ENCODE measurements around the gene AGBL3. TPM values are rescaled to one million over a fixed set of nuclear protein-coding genes. Genes with fewer than 3 reads are reported as not detected.

The AGBL3 gene
- total and polyA plus RNA-seq, 4 donors, result 0.67 to 3.1 (median 1.8) TPM

GRCh38 chr7:134943785-134944400, 42.4 kb upstream of the AGBL3 start:
- no peak overlapping the region for H3K27ac ChIP-seq (ENCODE audit: low read depth in 1 of 2, low read length in 2 of 2)
- H3K4me3 ChIP-seq (ENCODE audit: low read depth in 1 of 3, low read length in 3 of 3), result no peak overlapping the region
- peaks cover 6 to 18% (median 16%) of the 10 kb centered on the region in 4 donors for H3K4me1 ChIP-seq (ENCODE audit: control insufficient read depth in 4 of 4, insufficient read depth in 4 of 4, low read length in 3 of 4)
- no peak for DNase-seq (ENCODE audit: low spot score)
- TF ChIP-seq YY1 (IDR thresholded peaks at IDR 0.05), result no peak
- no peak for TF ChIP-seq HNF4A (conservative IDR thresholded peaks at IDR 0.05)
- no peak for TF ChIP-seq HNF4G (IDR thresholded peaks at IDR 0.05)
- no peak for TF ChIP-seq REST (IDR thresholded peaks at IDR 0.05)
- no peak for TF ChIP-seq NR2F2 (IDR thresholded peaks at IDR 0.05)
- TF ChIP-seq RXRA (IDR thresholded peaks at IDR 0.05), result no peak
- no peak for TF ChIP-seq TAF1 (conservative IDR thresholded peaks at IDR 0.05)
- no peak for TF ChIP-seq ATF3 (IDR thresholded peaks at IDR 0.05)
- peak; percentile 75 for TF ChIP-seq RAD21 (IDR thresholded peaks at IDR 0.05)
- TF ChIP-seq MAX (IDR thresholded peaks at IDR 0.05), result no peak
- TF ChIP-seq, protein P1, sequence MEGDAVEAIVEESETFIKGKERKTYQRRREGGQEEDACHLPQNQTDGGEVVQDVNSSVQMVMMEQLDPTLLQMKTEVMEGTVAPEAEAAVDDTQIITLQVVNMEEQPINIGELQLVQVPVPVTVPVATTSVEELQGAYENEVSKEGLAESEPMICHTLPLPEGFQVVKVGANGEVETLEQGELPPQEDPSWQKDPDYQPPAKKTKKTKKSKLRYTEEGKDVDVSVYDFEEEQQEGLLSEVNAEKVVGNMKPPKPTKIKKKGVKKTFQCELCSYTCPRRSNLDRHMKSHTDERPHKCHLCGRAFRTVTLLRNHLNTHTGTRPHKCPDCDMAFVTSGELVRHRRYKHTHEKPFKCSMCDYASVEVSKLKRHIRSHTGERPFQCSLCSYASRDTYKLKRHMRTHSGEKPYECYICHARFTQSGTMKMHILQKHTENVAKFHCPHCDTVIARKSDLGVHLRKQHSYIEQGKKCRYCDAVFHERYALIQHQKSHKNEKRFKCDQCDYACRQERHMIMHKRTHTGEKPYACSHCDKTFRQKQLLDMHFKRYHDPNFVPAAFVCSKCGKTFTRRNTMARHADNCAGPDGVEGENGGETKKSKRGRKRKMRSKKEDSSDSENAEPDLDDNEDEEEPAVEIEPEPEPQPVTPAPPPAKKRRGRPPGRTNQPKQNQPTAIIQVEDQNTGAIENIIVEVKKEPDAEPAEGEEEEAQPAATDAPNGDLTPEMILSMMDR (IDR thresholded peaks at IDR 0.05; ENCODE audit: low read depth, low read length, missing input control), result peak; percentile 32
- no peak for TF ChIP-seq FOXA2 (IDR thresholded peaks at IDR 0.05)
- TF ChIP-seq, protein P2, sequence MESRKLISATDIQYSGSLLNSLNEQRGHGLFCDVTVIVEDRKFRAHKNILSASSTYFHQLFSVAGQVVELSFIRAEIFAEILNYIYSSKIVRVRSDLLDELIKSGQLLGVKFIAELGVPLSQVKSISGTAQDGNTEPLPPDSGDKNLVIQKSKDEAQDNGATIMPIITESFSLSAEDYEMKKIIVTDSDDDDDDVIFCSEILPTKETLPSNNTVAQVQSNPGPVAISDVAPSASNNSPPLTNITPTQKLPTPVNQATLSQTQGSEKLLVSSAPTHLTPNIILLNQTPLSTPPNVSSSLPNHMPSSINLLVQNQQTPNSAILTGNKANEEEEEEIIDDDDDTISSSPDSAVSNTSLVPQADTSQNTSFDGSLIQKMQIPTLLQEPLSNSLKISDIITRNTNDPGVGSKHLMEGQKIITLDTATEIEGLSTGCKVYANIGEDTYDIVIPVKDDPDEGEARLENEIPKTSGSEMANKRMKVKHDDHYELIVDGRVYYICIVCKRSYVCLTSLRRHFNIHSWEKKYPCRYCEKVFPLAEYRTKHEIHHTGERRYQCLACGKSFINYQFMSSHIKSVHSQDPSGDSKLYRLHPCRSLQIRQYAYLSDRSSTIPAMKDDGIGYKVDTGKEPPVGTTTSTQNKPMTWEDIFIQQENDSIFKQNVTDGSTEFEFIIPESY (IDR thresholded peaks at IDR 0.05), result no peak
- H3K36me3 ChIP-seq (ENCODE audit: control insufficient read depth in 4 of 4, insufficient read depth in 3 of 4, low read depth in 1 of 4, low read length in 3 of 4), result peaks cover 3 to 17% (median 11%) of the 10 kb centered on the region in 4 donors
- no peaks in the 10 kb centered on the region for H3K9me3 ChIP-seq (ENCODE audit: control insufficient read depth in 4 of 4, low read length in 3 of 4)
- H3K27me3 ChIP-seq (ENCODE audit: control insufficient read depth in 4 of 4, insufficient read depth in 4 of 4, low read length in 3 of 4), result no peaks in the 10 kb centered on the region
- no peak overlapping the region for H3K9ac ChIP-seq (ENCODE audit: low read depth in 1 of 2, low read length in 2 of 2)
- WGBS, result 53% methylated on average over 3 of the region's 3 CpGs

- Histone ChIP-seq H3K36me3 (ENCODE audit: control insufficient read depth in 4 of 4, insufficient read depth in 3 of 4, low read depth in 1 of 4, low read length in 3 of 4) (peaks cover 3 to 33% (median 22%) of the 10 kb centered on the region in 4 donors), H3K9ac (ENCODE audit: low read depth in 1 of 2, low read length in 2 of 2) (no peak overlapping the region), H3K27ac (ENCODE audit: low read depth in 1 of 2, low read length in 2 of 2) (no peak overlapping the region), H3K9me3 (ENCODE audit: control insufficient read depth in 4 of 4, low read length in 3 of 4) (no peaks in the 10 kb centered on the region), H3K27me3 (ENCODE audit: control insufficient read depth in 4 of 4, insufficient read depth in 4 of 4, low read length in 3 of 4) (no peaks in the 10 kb centered on the region), H3K4me1 (ENCODE audit: control insufficient read depth in 4 of 4, insufficient read depth in 4 of 4, low read length in 3 of 4) (peaks cover 6 to 18% (median 16%) of the 10 kb centered on the region in 4 donors), H3K4me3 (ENCODE audit: low read depth in 1 of 3, low read length in 3 of 3) (no peak overlapping the region)
- WGBS, result 86% methylated on average over 3 of the region's 3 CpGs
- DNase-seq (ENCODE audit: low spot score), result no peak
- TF ChIP-seq TAF1 (conservative IDR thresholded peaks at IDR 0.05) (no peak), JUND (IDR thresholded peaks at IDR 0.05) (no peak), HNF4G (IDR thresholded peaks at IDR 0.05) (no peak), SP1 (IDR thresholded peaks at IDR 0.05) (no peak), ATF3 (IDR thresholded peaks at IDR 0.05) (no peak), NR2F2 (IDR thresholded peaks at IDR 0.05) (no peak), GABPA (IDR thresholded peaks at IDR 0.05 in 1 of 2, conservative IDR thresholded peaks at IDR 0.05 in 1 of 2) (no peak), EGR1 (IDR thresholded peaks at IDR 0.05; ENCODE audit: low read depth in 2 of 2) (no peak)
- TF ChIP-seq, protein P1 (IDR thresholded peaks at IDR 0.05; ENCODE audit: low read depth, low read length, missing input control), result no peak
- TF ChIP-seq, protein P2 (IDR thresholded peaks at IDR 0.05), result no peak
Observed at GRCh38 chr7:134945691-134946090, 40.6 kb upstream of the AGBL3 start.

Data from liver (tissue), 9 donors.